GM19395 (cell line): ENCODE results near the gene ETS1.
A peak's percentile ranks its signal among the peaks of the same experiment; 100 is the strongest.

ENCODE experiments used
- ATAC-seq: cut with Tn5 transposase; IDR thresholded peaks from one replicate; pipeline ENCODE4 v1.9.1; 2021; ENCODE audit warnings: mild to moderate bottlenecking, moderate library complexity; ENCODE audit not compliant: unreplicated experiment

The ETS1 gene

GRCh38 chr11:128521682-128522054 lies 65.7 kb downstream of the ETS1 start:
- no peak for ATAC-seq

DNA sequence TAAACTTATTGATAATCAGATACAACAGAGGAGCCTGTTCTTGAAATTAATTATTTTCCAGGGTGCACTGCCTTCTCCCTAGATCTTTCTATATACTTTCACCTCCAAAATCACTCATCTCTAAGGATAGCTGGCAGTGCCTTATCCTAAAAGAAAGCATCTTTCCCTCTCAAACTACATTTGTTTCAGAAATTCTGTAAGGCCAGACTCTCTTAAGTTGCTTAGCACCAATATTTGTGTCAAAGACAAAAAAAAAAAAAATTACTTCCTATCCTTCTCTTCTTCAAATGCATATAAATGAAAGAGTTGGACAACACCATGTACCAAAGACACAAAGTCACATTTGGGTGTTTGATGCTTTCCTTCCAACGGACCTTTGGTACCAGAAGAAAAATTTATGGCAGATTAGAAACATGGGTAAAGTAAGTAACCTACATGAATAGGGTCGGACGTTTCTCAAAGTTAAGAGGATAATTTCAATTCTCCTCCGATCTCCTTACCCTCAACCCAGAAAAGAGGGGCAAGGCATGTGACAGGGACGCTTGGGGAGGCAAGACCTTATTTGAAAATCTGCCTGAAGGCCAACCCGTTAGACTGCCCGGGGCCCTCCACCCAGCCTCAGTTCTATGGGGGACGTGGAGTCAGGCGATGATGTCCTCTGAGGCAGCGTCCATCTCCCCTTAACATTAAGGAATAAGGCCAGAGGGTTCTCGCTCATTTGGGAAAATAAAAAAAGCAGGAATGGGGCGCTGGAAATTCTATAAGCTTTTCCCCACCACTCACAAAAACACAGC lies 66.3 kb downstream of the ETS1 start:
- no peak for ATAC-seq

DNA sequence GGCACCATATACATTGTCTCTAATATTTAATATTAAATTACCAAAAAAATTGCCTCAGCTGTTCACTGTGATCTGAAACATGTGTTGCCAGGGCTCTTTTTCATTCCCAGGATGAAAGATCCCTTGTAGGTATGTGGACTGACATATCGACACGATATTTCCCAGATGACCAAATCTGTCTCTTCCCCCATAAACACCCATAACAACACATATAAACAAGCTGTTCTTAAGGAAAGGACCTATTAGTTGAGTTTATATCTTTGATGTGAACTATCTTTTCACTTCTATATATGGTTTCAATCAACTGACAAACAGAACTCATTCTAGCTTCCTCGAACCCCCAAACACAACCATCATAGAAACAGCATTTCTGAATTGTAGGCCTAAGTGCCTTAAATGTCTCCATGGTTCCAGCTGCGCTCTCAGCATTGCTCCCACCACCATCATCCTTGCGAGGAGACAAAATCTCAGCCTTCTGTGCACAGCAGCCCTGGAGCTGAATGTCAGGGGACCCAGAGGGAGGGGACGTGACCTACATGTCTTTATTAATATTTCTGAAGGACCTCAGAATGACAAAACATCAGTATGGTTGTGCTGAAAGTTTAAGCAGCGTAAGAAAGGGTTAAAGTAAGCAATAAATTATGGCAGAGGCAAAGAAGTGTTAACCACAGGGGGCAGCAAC lies 67.0 kb downstream of the ETS1 start:
- ATAC-seq, result no peak

DNA sequence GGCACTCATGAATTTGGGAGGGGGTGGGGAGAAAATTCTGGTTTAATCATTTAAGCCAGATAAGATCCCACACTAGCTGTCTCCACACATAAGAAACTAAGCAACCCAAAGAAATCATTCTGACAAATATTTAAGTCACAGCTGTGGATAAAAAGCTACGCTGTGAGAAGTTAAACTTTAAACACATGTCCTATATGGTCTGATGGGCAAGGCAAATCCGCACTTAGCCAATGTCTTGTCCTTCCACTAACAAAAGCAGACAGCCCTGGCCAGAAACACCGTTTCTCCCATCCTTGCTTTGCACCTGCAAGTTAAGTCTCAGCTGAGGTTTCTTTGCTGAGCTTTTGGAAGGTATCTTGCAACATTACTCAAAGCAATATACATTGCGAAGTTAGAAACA lies 68.0 kb downstream of the ETS1 start:
- ATAC-seq, result peak; percentile 18

DNA sequence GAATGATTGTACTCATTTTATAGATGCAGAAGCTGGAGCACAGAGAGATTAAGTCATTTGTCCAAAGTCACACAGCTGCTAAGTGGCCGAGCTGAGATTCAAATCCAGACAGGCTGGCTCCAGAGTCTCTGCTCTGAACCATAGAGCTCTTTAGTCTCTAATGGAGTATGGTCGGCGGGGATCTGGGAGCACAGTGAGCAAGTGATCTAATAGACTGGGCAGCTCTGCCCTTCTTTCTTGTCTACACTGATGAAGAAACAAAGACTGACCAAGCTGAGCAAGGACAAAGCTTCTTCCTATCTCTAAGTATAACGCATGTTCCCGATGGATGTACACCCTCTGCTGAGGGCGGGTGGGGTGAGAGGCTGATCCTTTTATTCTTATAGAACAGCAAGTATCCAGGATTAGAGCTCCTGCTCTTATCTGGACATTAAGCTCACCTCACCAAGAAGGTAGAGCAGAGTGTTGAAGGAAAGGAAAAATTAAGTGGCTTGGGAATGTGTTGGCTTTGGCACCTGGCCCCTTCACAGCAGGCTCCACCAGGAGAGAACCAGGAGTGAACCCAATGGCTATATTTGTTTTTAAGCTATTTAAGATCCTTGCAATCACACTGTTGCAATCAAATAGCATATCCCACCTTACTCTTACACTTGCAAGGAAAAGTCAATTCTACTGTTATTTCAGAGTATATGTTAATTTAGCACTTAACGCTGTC lies 68.7 kb downstream of the ETS1 start:
- no peak for ATAC-seq

- ATAC-seq, result no peak
Measured at GRCh38 chr11:128517451-128518230, 69.7 kb downstream of the ETS1 start.

DNA sequence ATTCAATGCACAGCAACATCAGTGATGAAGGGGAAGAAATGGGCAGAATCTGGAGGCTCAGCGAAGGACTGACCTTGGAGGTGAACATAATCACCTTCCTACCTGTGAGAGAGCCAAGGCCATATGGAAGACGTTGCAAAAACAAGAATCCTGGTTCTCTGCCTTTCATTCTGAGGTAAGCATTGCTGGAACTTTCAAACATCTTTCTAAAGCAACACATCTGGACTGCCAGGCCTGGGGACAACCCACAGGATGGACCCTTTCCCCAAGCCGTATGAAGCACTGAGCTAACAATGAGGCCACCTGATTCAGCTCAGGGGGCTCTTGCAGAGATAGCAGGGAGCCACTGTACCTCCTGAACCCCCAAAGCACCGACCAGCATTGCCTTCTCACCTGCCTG lies 70.5 kb downstream of the ETS1 start:
- no peak for ATAC-seq

- ATAC-seq, result no peak
Measured at GRCh38 chr11:128515826-128516778, 71.3 kb downstream of the ETS1 start.

GRCh38 chr11:128515086-128515485 lies 72.3 kb downstream of the ETS1 start:
- ATAC-seq, result no peak

DNA sequence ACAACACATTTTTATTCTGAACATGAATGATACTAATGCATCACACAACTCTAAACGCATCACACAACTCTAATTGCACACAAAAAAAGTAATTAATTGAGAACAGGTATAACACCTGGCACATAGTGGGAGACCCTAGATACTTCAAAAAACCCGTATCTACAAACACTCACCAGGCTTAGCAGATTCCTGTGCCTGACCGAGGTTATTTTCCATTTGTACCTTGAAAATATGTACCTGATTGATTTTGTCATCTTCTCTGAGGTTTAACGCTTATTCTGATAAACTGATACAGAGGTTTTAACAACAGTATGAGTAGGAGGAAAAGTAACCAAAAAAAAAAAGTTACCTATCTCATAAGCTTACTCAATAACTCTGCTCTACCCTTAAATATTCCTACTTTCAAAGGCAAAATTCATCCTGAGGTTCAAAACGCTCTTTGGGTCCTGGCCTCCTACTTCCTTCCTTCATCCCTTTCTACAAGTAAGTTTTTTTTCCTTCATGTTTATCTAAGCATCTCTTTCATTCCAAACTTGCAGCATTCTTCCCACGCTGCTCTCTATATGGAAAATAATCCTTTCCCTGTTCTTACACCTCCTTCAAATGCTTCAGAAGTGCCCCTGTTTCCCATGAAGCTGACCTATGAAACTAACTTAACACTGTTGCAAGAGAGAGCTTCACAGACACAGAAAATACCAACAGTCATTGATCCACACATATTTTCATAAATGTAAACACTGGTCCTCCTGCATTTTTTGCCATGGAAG lies 73.3 kb downstream of the ETS1 start:
- ATAC-seq, result no peak

DNA sequence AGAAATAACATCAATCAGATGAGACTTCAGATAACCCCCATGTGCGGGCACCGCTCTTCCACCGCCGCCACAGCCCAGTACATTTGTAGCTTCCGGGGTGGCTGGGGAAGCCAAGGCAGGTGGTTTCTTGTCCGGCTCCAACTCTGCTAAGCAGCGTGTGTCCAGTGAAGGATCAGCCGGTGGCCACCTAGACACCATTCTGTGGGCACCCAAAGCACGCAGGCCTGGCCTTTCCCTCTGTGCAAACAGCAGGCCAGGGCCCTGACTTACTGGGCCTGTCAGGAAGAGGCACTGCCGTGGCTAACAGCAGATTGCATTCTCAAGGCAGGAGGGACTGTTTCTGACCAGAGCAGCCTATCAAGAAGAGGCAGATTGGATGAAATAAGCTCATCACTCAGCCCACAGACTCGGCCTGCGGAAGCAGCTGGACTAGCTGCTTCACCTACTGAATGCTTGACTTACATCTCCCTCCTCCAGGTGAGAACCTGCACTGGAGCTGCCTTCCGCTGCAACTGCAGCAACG lies 74.8 kb downstream of the ETS1 start:
- ATAC-seq, result no peak

- ATAC-seq, result no peak
Measured at GRCh38 chr11:128511712-128512111, 75.6 kb downstream of the ETS1 start.

DNA sequence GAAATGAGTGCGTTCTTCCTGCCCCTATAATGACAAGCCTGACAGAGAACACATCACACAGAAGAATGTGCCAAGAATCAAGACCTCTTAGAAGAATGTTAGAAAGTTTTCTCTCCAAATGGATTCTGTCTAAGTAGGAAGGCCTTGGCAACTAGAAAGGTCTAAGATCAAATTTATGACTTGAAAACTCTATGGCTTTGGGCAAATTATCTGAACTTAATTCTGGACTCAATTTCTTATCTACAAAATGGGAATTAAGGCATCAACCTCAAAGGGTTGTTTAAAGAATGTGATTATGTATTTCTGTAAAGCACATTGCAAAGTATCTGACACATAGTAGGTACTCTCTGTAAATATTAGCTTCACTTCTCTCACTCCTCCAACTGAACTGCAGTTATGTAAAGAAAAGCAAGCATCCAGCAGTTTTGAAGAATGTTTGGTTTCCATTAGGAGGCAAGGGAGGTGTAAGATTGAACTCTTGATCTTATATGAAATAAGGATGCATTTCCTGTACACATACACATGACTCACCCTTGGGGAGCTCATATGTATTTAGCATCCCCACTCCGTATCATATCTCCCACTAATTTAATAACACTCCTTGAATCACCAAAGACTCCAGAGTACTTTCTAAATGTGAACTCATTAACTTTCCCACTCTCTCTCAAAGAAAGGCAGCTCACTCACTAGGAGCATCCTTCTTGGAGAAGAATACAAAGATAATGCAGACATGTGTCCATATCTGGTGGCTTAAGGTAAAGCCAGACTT lies 77.6 kb downstream of the ETS1 start:
- no peak for ATAC-seq

DNA sequence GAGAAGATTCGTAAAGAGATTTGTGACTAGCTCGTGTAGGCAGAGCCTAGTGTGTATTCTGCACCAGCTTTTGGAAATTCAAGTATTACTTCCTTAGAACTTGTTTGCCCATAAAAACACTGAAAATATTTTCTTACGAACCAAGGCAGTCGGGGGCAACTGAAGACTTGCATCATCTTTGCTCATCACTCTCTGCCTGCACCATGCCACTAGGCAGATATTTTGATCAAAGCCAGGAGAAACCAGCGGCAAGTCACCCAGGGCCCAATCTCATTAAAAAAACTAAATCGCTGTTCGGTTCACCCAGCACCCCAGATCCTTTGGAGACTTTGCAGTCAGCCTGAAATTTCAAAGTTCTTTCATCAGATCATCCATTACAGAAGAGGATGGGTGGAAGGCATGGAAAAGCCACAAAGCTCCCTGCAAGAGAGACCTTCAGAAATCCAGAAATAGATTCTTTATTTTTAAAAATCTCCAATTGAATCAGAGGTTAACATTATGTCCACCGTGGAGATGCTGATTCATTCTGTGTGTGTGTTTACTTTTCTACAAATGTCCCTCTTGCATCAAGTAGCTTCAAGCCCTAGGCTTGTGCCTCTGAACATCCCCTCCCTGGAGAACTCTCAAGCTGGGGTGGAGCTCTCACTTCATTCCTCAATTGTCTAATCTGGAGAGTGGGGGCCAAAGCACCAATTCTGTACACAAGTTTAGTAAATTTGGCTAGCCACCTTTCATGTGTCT lies 78.4 kb downstream of the ETS1 start:
- ATAC-seq, result no peak

DNA sequence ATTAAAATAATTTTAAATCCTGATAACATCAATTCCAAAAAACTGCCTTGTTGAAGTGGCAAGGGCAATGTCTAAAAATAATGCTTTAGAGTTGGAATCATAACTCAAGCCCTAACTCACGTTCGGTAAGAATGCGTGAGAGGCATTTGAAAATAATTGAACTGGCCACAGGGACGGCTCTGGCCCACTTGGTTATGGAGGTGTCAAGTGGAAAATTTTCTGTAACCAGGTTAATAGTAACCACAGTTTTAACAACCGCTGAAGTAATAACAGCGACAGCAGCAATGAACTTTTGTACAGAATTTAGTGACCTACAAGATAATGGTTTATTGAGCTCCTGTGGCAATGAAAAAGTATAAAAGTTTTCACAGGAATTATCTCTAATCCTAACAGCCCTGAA lies 79.4 kb downstream of the ETS1 start:
- no peak for ATAC-seq

GRCh38 chr11:128506999-128507611 lies 80.3 kb downstream of the ETS1 start:
- ATAC-seq, result no peak

DNA sequence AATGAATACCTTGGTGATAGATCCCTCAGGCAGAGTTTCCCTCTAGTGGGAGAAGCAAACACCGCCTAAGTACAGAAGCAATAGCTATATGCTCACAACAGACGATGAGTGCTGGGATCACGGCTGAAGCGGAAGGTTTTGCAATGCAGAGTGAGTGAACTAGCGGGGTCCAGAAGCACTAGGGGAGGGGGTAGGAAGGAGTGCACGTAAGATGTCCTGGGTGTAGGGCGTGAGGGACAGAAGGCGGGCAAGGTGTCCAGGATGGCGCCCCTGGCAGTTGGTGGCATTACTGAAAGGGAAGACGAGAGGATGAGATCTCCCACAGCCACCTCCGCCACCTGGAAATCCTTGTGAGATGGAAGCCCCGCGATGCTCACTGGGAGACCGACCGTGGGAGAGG lies 81.0 kb downstream of the ETS1 start:
- no peak for ATAC-seq
